Fibroblast of pulmonary artery (primary cell): ENCODE data around the gene CDH16.
A peak's percentile ranks its signal among the peaks of the same experiment; 100 is the strongest.

Experiments used
- DNase-seq: peaks from one replicate; pipeline ENCODE4 v3.0.0-alpha.2; 2010; ENCODE audit warnings: low read depth
- H3K4me3 ChIP-seq: replicated peaks from 2 replicates; pipeline ENCODE4 v1.5.1; 2011; ENCODE audit warnings: low read depth, mild to moderate bottlenecking, control low read depth, low read length, moderate library complexity
- CTCF ChIP-seq: IDR thresholded peaks from 2 replicates; pipeline ENCODE4 v1.5.1; 2011; ENCODE audit warnings: mild to moderate bottlenecking, control low read depth, low read length, inconsistent platforms; ENCODE audit errors: missing control alignments

Gene CDH16

DNA sequence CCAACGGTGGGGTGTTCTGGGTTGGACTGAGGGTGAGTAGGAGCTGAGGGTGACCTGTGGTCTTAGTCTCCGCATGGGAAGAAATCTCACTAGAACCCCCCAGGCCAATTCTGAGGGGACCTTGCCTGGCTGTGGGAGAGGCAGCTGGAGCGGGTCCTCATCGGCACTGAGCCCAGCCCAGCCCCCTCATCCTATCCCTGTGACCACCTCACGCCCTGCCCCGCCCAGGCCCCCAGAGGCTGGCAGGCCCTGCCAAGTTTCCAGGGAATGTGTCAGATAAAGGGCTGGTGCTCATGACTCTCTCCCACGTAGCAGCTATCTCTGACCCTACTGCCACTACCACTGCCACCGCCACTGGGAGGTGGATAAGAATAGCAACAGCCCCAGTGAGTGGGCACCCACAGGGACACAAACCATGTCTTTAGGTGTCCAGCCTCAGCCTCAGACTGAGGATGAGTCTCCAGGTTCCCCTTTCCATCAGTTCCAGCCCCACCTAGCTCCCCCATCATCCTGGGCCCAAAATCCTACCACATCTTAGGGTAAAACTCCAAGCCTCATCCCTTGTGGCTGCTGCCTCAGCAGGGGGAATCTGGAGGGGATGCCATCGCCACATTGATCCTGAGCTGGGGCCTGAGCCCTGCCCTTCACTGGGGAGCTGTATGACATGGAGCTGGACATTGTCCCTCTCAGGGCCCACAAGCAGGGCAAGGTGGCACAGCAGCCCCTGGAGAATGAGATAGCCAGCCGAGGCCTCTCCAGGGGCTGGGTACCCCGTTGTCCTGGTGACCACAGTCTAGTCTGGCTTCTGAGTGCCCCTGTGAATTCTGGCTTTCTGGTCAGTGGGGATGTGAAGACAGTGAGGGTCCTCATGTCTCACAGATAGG, 14.9 kb downstream of the CDH16 start:
- no peak for DNase-seq
- H3K4me3 ChIP-seq = no peak overlapping the region
- TF ChIP-seq CTCF = no peak

DNA sequence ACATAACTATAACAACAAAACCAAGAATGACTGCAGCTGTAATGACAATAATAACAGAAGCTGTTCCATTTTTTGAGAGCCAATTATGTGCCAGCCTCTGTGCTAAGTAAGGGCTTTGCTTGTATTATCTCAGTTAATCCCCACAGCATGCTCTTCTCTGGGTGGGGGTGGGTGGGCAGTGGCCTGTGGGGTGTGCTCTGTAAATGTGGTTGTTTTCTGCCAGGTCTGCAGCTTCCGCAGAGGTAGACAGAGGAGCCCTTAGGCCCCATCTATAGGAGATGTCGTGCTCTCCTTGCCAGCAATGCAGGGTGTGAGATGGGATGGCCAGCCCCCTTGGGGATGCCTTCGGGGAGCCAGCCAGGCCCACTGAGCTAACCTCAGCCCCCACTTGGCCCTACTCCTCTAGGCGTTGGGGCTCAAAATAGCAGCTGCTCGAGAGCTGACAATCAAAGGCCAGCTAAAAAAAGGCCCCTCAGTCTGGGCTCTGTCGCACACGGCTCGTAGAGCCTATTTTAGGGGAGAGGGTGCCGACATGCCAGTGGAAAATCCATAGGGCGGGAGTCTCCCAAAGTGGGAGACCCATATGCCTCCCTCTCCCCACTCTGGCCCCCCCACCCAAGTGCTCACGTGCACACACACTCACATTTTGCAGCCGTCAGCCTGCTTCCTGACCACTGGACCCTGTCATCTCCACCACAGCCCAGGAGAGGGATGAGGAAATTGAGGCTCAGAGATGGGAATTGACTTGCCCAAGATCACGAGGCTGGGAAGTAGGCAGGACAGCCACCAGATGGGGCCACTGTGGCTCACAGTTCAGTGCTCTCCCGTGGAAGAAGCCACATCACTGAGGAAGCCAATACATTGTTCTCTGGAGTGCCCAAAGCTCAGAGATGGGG, 15.8 kb downstream of the CDH16 start:
- no peak for TF ChIP-seq CTCF
- DNase-seq = no peak
- H3K4me3 ChIP-seq = no peak overlapping the region

DNA sequence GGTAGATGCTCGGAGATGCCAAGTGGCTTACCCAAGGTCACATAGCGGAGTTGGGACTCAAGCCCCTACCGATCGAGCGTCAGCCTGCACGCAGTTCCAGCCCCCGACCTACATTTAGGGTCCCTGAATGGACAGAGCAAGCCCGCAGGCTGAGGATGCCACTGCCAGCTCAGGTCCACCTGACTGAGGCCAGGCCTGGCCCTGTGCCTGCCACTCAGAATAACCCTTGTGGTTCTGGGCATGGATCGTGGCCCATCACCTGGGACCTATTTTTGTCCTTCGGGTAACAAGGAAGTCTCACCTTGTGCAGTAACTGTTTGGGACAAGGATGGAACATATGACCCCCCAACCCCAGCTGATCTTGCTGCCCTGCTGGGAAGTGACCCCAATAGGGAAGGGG, 17.1 kb downstream of the CDH16 start:
- no peak overlapping the region for H3K4me3 ChIP-seq
- no peak for TF ChIP-seq CTCF

DNA sequence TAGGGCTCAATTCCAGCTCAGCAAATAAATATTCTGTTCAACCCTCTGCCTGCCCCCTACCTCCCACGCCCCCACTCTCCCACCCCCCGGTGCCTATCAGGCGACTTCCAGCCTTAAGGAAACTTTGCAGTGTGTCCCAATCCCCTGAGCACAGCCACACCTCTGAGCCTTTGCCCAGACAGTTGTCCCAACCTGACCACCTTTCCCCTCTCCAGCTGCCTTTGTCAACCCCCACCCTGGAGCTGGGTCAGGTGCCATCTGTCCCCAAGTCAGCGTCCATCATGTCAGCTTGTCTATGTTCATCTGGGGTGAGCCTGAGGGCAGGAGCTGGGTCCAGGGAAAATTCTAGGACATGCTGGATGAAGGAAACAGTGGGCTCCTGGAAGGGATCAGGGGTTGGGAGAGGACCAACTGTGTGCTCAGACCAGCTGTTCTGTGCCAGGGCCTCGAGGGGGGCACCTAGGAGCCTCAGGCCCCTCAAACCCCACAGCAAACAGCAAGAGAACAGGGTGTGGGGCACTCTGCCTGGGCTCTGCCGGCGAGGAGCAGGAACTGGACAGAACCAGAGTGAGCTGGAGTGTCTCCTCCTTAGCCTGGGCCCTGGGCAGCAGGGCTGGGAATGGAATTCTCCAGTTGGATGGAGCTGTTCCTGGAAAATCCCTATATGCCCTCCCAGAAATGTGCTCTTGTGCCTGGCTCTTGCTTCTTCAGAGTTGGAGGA, 17.8 kb downstream of the CDH16 start:
- H3K4me3 ChIP-seq = no peak overlapping the region
- DNase-seq = no peak
- TF ChIP-seq CTCF = no peak

More for the DNA sequence above, 17.1 kb downstream of the CDH16 start:
- DNase-seq = no peak

DNA sequence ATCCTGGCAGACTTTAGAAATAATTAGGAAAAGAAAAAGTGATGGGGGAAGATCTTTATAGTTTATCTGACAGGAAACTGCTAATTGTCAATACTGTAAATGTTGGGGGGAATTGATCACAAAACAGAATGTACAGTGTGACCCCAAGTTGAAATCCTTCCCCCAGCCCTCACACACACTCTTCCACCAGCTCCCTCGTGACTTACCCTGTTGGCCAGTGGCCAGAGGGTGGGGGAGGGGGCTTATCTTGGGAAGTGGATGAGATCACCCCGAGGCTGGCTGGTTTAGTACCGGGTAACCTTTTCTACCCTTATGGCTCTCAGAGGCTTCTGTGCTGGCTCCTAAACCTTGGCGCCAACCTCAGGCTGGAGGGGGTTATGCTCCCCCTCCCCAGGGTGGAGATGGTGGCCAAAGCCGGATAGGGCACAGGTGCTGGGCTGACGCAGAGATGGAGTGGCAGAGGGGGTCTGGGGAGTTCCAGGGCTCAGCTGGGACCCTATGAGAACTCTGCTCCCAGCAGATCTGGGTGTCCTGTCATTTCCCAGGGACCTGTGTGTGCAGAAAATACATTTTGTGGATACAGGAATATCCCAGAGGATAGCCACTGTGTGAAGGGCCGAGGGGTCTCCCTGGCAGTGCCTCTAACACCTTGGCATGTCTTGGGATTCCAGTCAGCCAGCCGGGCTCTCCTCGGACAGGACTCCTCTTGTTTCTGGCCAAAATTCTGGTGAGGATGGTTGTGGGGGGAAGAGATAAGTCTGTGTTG, 18.6 kb downstream of the CDH16 start:
- TF ChIP-seq CTCF = no peak
- H3K4me3 ChIP-seq = no peak overlapping the region
- DNase-seq = peak; percentile 78

- no peak for TF ChIP-seq CTCF
- no peak overlapping the region for H3K4me3 ChIP-seq
- DNase-seq = peak; percentile 64
Measured at GRCh38 chr16:66899310-66899944, 19.3 kb downstream of the CDH16 start.
